Measurements from ENCODE around the gene MBNL1.

DNA sequence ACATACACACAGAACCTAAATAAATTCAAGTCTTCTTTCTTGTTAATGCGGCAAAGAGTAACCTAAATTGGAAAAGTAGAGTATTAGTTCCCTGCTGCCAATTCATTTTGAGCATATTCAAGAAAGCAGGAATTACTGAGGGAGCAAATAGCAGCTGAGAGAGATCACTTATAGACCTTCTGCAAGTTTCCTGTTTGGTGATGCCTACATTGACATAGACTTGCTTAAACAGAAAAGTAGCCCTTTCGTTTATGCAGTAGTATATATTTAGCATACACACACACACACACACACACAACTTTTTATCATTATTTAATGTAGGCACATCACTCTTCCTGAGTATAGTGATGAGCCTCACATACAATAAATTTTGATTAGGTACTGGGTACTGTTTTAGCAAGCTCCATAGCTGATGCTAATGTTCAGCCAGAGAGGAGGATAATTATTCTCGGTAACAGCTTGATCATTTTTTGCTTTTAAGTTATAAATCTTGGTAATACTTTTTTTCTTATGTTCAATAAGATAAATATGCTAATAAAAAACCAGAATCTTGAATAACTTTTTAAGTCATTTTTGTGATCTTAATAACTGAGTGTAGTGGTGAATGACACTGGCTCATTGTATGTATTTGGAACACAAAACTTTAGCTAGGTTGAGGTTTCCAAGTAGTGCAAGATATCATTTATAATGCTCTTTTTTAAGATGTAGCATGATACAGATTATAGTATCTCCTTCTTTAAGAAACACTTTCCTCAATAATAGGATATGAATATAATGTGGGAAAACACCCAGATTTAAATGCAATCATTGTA lies 174.7 kb downstream of the MBNL1 start:
- TF ChIP-seq, protein P1, sequence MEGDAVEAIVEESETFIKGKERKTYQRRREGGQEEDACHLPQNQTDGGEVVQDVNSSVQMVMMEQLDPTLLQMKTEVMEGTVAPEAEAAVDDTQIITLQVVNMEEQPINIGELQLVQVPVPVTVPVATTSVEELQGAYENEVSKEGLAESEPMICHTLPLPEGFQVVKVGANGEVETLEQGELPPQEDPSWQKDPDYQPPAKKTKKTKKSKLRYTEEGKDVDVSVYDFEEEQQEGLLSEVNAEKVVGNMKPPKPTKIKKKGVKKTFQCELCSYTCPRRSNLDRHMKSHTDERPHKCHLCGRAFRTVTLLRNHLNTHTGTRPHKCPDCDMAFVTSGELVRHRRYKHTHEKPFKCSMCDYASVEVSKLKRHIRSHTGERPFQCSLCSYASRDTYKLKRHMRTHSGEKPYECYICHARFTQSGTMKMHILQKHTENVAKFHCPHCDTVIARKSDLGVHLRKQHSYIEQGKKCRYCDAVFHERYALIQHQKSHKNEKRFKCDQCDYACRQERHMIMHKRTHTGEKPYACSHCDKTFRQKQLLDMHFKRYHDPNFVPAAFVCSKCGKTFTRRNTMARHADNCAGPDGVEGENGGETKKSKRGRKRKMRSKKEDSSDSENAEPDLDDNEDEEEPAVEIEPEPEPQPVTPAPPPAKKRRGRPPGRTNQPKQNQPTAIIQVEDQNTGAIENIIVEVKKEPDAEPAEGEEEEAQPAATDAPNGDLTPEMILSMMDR (IDR thresholded peaks at IDR 0.05) = no peak
- TF ChIP-seq POLR2A (IDR thresholded peaks at IDR 0.05) = no peak
